HG02610 (cell line): ENCODE measurements around the gene FOXP1.

Experiments used
- ATAC-seq: cut with Tn5 transposase; IDR thresholded peaks from one replicate; pipeline ENCODE4 v1.9.1; 2021; ENCODE audit warnings: mild to moderate bottlenecking, moderate library complexity; ENCODE audit not compliant: unreplicated experiment

Gene FOXP1

GRCh38 chr3:70905491-70905890, 678.0 kb downstream of the FOXP1 start:
- no peak for ATAC-seq
